ENCODE data around the gene FBXL15.

The FBXL15 gene

GRCh38 chr10:102398172-102399020, 22.2 kb upstream of the FBXL15 start:
- DNase-seq = peak in 2 of 6 experiments; percentile 11 to 29

DNA sequence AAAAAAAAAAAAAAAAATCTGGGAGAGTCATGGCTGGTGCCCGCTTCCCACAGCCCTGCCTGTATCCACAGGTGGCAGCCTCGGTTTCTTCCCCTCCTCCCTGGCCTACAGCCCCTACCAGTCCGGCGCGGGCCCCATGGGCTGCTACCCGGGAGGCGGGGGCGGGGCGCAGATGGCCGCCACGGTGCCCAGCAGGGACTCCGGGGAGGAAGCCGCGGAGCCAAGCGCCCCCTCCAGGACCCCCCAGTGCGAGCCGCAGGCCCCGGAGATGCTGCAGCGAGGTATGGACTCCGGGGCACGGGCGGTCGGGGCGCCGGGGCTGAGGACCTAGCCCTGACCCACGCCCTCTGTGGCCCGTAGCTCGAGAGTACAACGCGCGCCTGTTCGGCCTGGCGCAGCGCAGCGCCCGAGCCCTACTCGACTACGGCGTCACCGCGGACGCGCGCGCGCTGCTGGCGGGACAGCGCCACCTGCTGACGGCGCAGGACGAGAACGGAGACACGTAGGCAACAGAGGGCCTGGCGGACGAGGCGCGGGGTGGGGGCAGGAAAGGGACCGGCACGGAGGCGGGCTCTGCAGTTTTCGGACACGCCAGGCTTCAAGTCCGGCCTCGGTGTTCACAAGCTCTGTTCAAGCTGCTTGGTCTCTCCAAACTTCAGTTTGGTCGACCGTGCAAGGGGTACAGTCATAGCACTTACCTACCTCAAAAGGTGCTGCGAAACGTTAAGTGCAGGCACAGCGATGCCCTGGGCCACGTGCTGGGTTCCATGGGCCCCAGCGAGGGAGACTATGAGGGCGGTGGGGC, 21.2 kb upstream of the FBXL15 start:
- peak; percentile 70 to 89 (median 83) for DNase-seq

- no peak for DNase-seq
Measured at GRCh38 chr10:102400076-102400475, 20.6 kb upstream of the FBXL15 start.

DNA sequence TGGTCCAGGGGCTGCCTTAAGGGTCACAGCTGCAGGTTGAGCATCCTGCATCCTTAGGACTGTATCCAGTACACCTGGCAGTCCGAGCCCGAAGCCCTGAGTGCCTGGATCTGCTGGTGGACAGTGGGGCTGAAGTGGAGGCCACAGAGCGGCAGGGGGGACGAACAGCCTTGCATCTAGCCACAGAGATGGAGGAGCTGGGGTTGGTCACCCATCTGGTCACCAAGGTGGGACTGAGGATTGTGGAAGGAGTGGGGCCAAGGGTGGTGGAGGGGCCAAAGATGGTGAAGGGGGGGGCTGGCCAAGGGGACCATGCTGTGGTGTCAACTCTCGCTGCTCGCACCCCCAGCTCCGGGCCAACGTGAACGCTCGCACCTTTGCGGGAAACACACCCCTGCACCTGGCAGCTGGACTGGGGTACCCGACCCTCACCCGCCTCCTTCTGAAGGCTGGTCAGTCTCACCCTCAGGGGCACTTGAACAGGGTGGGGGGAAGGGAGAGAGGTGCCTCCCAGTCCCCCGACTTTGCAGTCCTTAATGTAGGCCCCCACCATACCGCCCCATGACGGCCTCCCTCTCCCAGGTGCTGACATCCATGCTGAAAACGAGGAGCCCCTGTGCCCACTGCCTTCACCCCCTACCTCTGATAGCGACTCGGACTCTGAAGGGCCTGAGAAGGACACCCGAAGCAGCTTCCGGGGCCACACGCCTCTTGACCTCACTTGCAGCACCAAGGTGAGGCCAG, 19.9 kb upstream of the FBXL15 start:
- no peak for DNase-seq

DNA sequence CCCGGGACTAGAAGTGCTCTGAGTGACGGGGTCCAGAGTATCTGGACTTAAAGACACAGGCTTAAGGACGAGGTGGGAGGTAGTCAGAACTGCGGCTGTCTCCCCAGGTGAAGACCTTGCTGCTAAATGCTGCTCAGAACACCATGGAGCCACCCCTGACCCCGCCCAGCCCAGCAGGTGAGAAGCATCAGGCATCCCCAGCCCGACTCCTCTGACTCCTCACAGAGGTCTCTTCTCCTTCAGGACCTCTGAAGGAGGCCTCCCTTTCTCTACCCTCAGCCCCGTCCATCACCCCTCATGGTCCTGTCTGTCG, 19.3 kb upstream of the FBXL15 start:
- DNase-seq = no peak

- DNase-seq = no peak
Measured at GRCh38 chr10:102401735-102402511, 18.7 kb upstream of the FBXL15 start.

- no peak for DNase-seq
Measured at GRCh38 chr10:102402512-102402896, 18.1 kb upstream of the FBXL15 start.

DNA sequence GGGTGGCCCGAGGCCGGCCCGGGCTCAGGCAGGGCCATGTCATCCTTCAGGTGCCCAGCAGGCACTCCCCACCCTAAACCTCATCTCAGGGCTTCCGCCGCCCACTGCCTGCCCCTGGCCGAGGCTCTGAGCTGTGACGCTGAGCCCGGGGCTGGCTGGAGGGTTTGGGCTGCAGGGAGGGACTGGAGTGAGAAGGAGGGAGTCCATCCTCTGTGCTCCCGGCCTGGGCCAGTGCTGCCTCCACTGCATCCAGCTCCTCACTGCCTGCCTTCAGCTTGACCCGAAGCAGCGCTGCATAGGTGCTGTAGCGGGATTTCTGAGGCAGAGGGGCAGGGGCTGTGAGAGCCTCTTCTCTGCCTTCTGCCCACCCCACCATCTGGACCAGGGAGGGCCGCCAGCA, 17.5 kb upstream of the FBXL15 start:
- no peak for DNase-seq

- peak in 1 of 6 experiments; percentile 29 for DNase-seq
Measured at GRCh38 chr10:102404361-102405107, 16.1 kb upstream of the FBXL15 start.

- DNase-seq = no peak
Measured at GRCh38 chr10:102405108-102405571, 15.5 kb upstream of the FBXL15 start.

DNA sequence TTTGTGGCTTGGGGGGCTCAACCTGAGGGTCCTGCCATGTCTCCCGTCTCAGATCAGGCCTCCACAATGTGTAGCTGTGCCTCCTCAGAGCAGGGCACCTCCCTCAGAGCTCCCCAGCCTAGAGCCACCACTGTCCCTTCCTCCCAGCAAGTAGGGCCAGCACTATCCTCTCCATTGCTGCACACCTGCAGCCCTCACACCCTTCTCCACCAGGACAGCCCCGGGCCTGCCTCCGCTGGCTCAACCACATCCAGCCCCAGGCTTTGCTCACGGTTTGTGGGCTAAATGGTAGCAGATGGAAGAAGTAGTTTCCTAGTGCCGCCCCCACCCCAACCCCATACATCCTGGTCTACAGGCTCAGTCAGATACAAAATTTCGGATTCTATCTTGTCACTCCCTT, 15.0 kb upstream of the FBXL15 start:
- DNase-seq = no peak

DNA sequence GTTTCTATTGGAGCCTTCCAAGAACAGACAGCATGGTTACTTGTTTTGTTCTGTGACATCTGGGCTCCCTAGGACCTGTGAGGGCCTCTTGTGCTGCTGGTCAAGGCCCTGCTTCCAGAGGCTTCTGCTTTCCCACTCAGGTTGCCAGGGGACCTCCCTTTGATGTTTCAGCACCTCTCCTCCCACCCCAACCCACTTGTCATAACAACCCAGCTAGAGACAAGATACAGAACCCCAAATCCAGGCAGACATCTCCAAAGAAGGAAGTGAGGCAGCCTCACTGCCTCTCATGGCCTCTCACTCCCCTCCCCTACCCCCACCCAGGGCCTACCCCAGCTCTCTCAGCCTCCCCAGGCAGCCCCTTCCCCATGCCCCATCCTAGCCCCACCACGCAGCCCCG, 13.8 kb upstream of the FBXL15 start:
- DNase-seq = no peak

- DNase-seq = no peak
Measured at GRCh38 chr10:102407425-102408130, 13.1 kb upstream of the FBXL15 start.

DNA sequence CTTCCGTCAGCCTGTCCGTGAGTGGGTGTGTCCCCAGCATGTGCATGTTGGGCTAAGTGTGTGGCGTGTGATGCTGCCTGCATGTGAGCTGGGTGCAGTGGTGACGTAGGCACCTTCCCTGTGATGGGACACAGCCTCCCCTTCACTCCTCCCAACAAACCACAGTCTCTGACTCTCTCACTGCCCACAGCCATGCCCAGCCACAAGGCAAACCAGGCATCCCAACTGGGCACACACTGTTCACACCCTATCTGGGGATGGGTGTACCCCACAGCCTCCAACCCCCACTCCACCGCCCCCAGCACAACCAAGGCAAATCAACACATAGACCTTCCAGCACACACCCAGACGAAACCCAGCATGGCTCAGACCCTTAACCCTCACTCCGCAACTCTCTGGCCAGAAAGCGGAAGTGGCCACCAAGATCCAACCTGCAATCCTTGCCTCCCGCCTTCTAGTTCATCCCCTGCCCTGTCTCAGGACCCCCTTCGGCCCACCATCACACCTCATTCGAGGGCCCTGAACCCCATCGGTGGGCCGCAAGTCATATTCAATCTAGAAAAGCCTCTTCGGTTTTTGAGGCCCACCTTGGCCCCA, 12.4 kb upstream of the FBXL15 start:
- peak in 3 of 6 experiments; percentile 15 to 33 (median 28) for DNase-seq

DNA sequence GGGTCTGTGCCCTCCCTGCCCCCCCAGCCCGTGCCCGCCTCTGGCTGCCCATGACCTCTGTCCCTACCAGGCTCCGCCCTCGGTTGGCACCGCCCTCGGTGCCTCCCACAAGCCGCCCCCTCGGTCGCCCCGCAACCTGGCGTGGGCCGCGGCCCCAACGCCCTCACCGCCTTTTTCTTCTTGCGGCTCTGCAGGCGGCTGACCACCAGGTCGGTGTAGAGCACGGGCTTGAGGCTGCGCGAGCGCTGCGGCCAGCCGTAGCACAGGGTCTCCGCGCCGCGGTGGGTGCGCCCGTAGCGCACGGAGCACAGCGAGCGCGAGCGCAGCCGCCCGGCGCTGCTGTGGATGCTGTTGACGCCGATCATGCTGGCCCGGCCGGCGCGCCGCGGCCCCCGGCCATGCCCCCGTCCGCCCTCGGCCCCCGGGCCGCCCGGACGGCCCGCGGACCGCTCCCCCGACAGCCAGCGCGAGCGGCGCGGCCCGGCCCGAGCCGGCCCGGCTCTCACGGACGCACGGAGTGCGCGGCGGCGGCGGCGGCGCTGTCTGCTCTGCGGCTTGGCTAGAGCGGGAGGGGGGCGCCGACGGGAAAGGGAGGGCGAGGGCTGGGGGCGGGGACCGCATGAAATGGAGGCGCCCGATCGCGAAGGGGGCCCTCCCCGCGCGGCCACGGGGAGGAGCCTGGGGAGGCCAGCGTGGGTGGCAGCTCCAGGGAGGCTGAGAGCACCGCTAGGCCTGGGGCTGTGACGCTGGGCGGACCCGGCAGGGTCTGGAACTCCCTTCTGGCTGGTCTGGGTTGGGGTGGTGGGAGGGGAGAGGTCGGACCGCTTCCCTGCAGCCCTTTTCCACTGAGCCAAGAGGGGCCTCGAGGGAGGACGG, 11.7 kb upstream of the FBXL15 start:
- peak; percentile 55 to 82 (median 74) for DNase-seq

GRCh38 chr10:102409604-102410428, 10.8 kb upstream of the FBXL15 start:
- peak in 1 of 6 experiments; percentile 30 for DNase-seq

- peak; percentile 40 to 71 (median 63) for DNase-seq
Measured at GRCh38 chr10:102410429-102411073, 10.1 kb upstream of the FBXL15 start.

All from stimulated activated naive CD4-positive, alpha-beta T cell (primary cell).